GM21529 (cell line): ENCODE results near the gene FAM200A.
"Not testable (repeated sequence)": the region's sequence is repeated elsewhere in the genome, so short reads cannot be mapped to it uniquely, and the experiment has no call there.

Source experiments
- ATAC-seq: cut with Tn5 transposase; IDR thresholded peaks from one replicate; pipeline ENCODE4 v1.9.1; 2021; ENCODE audit not compliant: unreplicated experiment

The FAM200A gene

GRCh38 chr7:99551767-99552463 is at the start of gene FAM200A:
TSS of gene FAM200A (minus strand) at chr7:99552114. CDS start at chr7:99548407, 3,707 bp downstream.
- ATAC-seq = peak; percentile 95

- no peak for ATAC-seq
Observed at GRCh38 chr7:99599836-99600235, 47.9 kb upstream of the FAM200A start.

- no peak for ATAC-seq
Observed at GRCh38 chr7:99597762-99598501, 46.0 kb upstream of the FAM200A start, which contains the start of gene TMEM225B. TSS of gene TMEM225B (plus strand) at chr7:99598267. CDS start at chr7:99604389, 6,122 bp downstream.

GRCh38 chr7:99596408-99596955 is 44.6 kb upstream of the FAM200A start:
- ATAC-seq = no peak

- ATAC-seq = no peak
Observed at GRCh38 chr7:99594948-99595745, 43.2 kb upstream of the FAM200A start.

- no peak for ATAC-seq
Observed at GRCh38 chr7:99588868-99589267, 37.0 kb upstream of the FAM200A start.

- ATAC-seq = not testable (repeated sequence)
Observed at GRCh38 chr7:99580778-99581332, 28.9 kb upstream of the FAM200A start.

- ATAC-seq = no peak
Observed at GRCh38 chr7:99579956-99580777, 28.3 kb upstream of the FAM200A start.

GRCh38 chr7:99579281-99579955 is 27.5 kb upstream of the FAM200A start:
- no peak for ATAC-seq

GRCh38 chr7:99576251-99576650 is 24.3 kb upstream of the FAM200A start:
- ATAC-seq = no peak

GRCh38 chr7:99573257-99573656 is 21.3 kb upstream of the FAM200A start:
- ATAC-seq = no peak

- ATAC-seq = no peak
Observed at GRCh38 chr7:99571768-99572167, 19.9 kb upstream of the FAM200A start.

GRCh38 chr7:99568770-99569169 is 16.9 kb upstream of the FAM200A start:
- not testable (repeated sequence) for ATAC-seq

- no peak for ATAC-seq
Observed at GRCh38 chr7:99563650-99564049, 11.7 kb upstream of the FAM200A start.

- ATAC-seq = no peak
Observed at GRCh38 chr7:99562832-99563231, 10.9 kb upstream of the FAM200A start.

GRCh38 chr7:99562114-99562784 is 10.3 kb upstream of the FAM200A start:
- no peak for ATAC-seq

GRCh38 chr7:99561737-99562051 is 9.8 kb upstream of the FAM200A start:
- no peak for ATAC-seq

GRCh38 chr7:99560834-99561736 is 9.2 kb upstream of the FAM200A start:
- ATAC-seq = no peak
